Fibroblast of pulmonary artery (primary cell): ENCODE data around the gene SMIM33.
A peak's percentile ranks its signal among the peaks of the same experiment; 100 is the strongest.

Experiments used
- DNase-seq: peaks from one replicate; pipeline ENCODE4 v3.0.0-alpha.2; 2010; ENCODE audit warnings: low read depth
- H3K4me3 ChIP-seq: replicated peaks from 2 replicates; pipeline ENCODE4 v1.5.1; 2011; ENCODE audit warnings: low read depth, mild to moderate bottlenecking, control low read depth, low read length, moderate library complexity
- TF ChIP-seq, protein P1 (sequence below): IDR thresholded peaks from 2 replicates; pipeline ENCODE4 v1.5.1; 2011; ENCODE audit warnings: mild to moderate bottlenecking, control low read depth, low read length, inconsistent platforms; ENCODE audit errors: missing control alignments

The SMIM33 gene

DNA sequence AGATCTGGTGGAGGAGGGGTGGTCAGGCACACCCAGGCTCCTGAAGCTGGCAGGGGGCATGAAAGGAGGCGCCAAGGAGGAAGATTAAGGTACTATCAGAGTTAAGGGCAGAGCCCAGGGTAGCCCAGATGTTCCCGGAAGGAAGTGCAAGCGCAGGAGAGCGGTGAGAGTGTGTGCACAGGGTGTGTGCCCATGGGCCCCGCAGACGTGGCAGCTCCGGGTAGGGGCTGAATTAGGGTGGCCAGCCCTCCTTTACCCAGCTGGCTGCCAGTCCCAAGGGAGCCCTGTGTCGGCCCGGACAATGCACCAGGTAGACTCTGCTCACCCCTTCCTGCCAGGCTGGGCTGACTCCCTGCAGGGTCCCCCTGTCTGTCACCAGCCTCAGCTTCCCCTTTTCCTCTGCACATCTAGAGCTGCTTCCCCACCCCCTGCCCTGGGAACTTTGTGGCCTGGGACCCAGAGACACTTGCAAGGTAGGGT, at the start of gene SMIM33:
TSS of gene SMIM33 (plus strand) at position 184 of the 480 bp plus-strand sequence. CDS start at position 302, 118 bp downstream.
- no peak within 1 kb of the TSS for H3K4me3 ChIP-seq
- DNase-seq = no peak
- TF ChIP-seq, protein P1, sequence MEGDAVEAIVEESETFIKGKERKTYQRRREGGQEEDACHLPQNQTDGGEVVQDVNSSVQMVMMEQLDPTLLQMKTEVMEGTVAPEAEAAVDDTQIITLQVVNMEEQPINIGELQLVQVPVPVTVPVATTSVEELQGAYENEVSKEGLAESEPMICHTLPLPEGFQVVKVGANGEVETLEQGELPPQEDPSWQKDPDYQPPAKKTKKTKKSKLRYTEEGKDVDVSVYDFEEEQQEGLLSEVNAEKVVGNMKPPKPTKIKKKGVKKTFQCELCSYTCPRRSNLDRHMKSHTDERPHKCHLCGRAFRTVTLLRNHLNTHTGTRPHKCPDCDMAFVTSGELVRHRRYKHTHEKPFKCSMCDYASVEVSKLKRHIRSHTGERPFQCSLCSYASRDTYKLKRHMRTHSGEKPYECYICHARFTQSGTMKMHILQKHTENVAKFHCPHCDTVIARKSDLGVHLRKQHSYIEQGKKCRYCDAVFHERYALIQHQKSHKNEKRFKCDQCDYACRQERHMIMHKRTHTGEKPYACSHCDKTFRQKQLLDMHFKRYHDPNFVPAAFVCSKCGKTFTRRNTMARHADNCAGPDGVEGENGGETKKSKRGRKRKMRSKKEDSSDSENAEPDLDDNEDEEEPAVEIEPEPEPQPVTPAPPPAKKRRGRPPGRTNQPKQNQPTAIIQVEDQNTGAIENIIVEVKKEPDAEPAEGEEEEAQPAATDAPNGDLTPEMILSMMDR = no peak

DNA sequence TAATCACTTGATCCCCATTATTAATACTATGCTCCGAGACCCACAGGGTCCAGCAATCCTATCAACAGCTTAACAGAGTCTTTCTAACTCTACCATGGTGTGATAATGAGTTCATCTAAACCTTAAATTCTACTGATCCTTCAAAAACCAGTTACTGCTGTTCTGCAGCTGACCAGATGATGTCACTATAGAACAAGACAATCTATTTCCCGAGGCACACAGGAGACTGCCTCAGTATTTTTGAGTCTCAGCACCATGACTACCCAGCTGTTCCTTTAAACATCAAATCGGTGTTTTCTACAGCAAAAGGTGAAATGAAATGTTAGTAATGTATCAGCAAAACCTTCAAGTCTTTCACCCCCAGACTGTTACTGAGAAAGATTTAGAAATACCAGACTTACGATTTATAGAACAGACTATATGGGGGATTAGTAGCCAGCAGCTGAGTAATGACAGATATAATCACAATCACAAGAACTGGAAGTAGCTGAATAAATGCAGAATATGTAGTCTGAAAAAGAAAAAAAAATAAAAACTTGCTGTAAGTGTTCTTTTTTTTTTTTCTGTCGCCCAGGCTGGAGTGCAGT, 48.4 kb upstream of the SMIM33 start:
- DNase-seq = peak; percentile 86
- TF ChIP-seq, protein P1 = peak; percentile 94
- no peak overlapping the region for H3K4me3 ChIP-seq

DNA sequence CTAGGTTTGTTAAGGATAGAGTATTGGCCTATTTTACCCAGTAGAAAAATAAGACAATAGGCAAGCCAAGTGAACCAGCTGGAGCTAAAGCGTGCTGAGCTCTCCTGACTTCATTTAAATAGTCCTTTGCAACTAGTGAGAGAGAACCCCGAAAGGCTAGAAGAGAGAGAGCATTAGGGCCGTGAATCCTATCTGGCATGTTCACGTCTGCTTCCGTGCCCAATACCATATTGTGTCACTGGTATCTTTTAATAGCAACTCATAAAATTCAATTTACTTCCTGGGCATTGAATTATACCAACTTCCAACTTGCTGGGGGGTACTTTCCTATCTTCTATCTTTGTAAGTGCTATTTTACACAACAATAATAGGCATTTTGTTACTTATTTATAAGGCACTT, 45.3 kb upstream of the SMIM33 start:
- TF ChIP-seq, protein P1 = no peak
- DNase-seq = no peak
- no peak overlapping the region for H3K4me3 ChIP-seq

DNA sequence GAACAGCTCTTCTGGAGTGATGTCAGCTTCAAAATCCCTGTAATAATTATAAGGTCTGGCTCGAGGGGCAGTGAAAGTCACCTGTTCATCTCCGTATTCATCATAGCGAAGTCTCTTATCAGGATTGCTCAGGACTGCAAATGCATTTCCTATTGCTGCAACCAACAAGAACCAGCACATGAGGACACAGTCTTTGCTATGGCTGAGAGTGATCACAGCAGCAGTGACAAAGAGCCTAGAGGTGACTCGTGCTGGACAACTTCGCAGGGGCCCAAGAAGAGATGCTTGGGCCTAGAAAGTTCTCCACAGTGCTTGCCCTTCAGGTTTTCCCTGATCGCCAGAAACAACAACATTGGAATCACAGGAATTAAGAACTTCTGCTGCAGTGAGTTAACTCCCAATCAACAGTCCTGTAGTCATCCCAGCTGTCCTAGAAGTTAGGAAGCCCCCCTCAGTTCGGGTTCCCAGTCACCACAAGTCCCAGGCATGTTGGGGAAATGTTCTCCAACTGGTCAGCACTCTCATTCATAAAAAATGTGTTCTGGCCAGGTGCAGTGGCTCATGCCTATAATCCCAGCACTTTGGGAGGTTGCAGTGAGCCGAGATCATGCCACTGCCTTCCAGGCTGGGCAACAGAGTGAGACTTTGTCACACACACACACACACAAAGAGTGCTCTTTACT, 44.5 kb upstream of the SMIM33 start:
- no peak overlapping the region for H3K4me3 ChIP-seq
- TF ChIP-seq, protein P1 = no peak
- peak; percentile 28 for DNase-seq

DNA sequence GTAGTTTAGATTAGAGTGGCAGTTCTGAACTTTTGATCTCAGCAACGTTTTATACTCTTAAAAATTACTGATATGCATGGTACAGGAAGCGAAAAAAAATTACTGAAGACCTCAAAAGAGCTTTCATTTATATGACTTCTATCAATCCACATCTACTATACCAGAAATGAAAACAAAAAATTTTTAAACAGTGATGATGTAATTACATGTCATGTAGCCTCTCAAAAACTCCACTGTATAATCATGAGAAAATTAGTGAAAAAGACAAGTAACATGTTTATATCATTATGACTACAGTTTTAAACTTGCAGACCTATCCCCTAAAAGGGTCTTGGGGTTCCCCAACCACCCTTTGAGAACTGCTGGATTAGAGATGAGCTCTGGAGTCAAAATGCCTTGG, 40.8 kb upstream of the SMIM33 start:
- no peak overlapping the region for H3K4me3 ChIP-seq
- TF ChIP-seq, protein P1 = no peak
- no peak for DNase-seq

DNA sequence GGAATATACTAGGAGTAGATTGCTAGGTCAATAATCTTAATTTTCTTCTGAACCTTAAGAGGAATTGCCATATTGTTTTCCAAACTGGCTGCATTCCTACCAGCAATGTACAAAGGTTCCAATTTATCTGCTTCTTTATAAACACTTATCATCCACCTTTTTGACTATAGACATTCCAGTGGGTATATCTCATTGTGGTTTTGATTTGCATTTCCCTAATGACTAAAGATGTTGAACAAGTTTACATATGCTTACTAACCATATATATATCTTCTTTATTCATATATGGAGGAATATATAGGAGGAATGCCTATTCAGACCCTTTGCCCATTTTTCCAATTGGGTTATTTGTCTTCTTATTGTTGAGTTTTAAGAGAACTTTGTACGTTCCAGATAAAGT, 39.1 kb upstream of the SMIM33 start:
- TF ChIP-seq, protein P1 = no peak
- no peak overlapping the region for H3K4me3 ChIP-seq
- no peak for DNase-seq
